MM.1S (cell line): ENCODE data around the gene NAALADL2.

Experiments used
- DNase-seq: peaks from one replicate; pipeline ENCODE4 v3.0.0-alpha.2; 2015
- H2AFZ ChIP-seq: fragments of 300-600 bp; sonication (generic); 2 replicates; pipeline ENCODE4 v1.6.0; 2016; ENCODE audit warnings: antibody characterized with exemption, low read length
- H3F3A ChIP-seq: fragments of 300-600 bp; sonication (generic); 2 replicates; pipeline ENCODE4 v1.6.1; 2016; ENCODE audit warnings: mild to moderate bottlenecking, antibody characterized with exemption, low read length, moderate library complexity, mixed read lengths; ENCODE audit not compliant: insufficient read depth
- H3K27ac ChIP-seq: fragments of 300-600 bp; sonication (generic); 2 replicates; pipeline ENCODE4 v1.5.1; 2016; ENCODE audit warnings: mild to moderate bottlenecking, low read length
- H3K27me3 ChIP-seq: fragments of 300-600 bp; sonication (generic); replicated peaks from 2 replicates; pipeline ENCODE4 v1.6.0; 2016; ENCODE audit warnings: low read length; ENCODE audit not compliant: insufficient read depth
- H3K36me3 ChIP-seq: fragments of 300-600 bp; sonication (generic); replicated peaks from 2 replicates; pipeline ENCODE4 v1.6.1; 2016; ENCODE audit warnings: mild to moderate bottlenecking, low read length, mixed read lengths; ENCODE audit not compliant: insufficient read depth
- H3K4me1 ChIP-seq: fragments of 300-600 bp; sonication (generic); 2 replicates; pipeline ENCODE4 v1.6.1; 2016; ENCODE audit warnings: low read length, mixed read lengths
- H3K4me2 ChIP-seq: fragments of 300-600 bp; sonication (generic); 2 replicates; pipeline ENCODE4 v1.6.0; 2016; ENCODE audit warnings: low read depth, low read length
- H3K4me3 ChIP-seq: fragments of 300-600 bp; sonication (generic); 2 replicates; pipeline ENCODE4 v1.5.1; 2016; ENCODE audit warnings: low read length, mixed read lengths
- H3K79me2 ChIP-seq: fragments of 300-600 bp; sonication (generic); 2 replicates; pipeline ENCODE4 v1.6.1; 2016; ENCODE audit warnings: mixed run types, low read length, mixed read lengths
- H3K9ac ChIP-seq: fragments of 300-600 bp; sonication (generic); 2 replicates; pipeline ENCODE4 v1.6.1; 2016; ENCODE audit warnings: low read length, mixed read lengths
- H3K9me2 ChIP-seq: fragments of 300-600 bp; sonication (generic); replicated peaks from 2 replicates; pipeline ENCODE4 v1.6.1; 2016; ENCODE audit warnings: mild to moderate bottlenecking, low read length, mixed read lengths; ENCODE audit not compliant: insufficient read depth
- H3K9me3 ChIP-seq: fragments of 300-600 bp; sonication (generic); replicated peaks from 2 replicates; pipeline ENCODE4 v1.6.1; 2016; ENCODE audit warnings: mild to moderate bottlenecking, low read length, mixed read lengths; ENCODE audit not compliant: insufficient read depth
- H4K20me1 ChIP-seq: fragments of 300-600 bp; sonication (generic); 2 replicates; pipeline ENCODE4 v1.6.1; 2016; ENCODE audit warnings: mild to moderate bottlenecking, low read length, moderate library complexity, mixed read lengths; ENCODE audit not compliant: insufficient read depth
- EZH2 ChIP-seq: fragments of 300-600 bp; sonication (generic); optimal IDR thresholded peaks from 2 replicates; pipeline ENCODE3; 2017; ENCODE audit warnings: low read depth, mild to moderate bottlenecking, antibody characterized with exemption, low read length, mixed read lengths
- EZH2phosphoT487 ChIP-seq: fragments of 300-600 bp; sonication (generic); IDR thresholded peaks from 2 replicates; pipeline ENCODE4 v1.6.1; 2018; ENCODE audit warnings: antibody characterized with exemption, low read length
- TF ChIP-seq, protein P1 (sequence below): fragments of 300-600 bp; sonication (generic); IDR thresholded peaks from 2 replicates; pipeline ENCODE4 v1.5.1; 2016; ENCODE audit warnings: antibody characterized with exemption, low read length, mixed read lengths

Gene NAALADL2

GRCh38 chr3:174882789-174883188, 23.7 kb downstream of the NAALADL2 start:
- Histone ChIP-seq H3F3A (no peaks in the 10 kb centered on the region), H3K27ac (no peak overlapping the region), H3K4me2 (no peak overlapping the region), H3K9ac (no peak overlapping the region), H4K20me1 (no peaks in the 10 kb centered on the region), H3K4me1 (no peaks in the 10 kb centered on the region), H3K4me3 (no peak overlapping the region), H3K79me2 (no peaks in the 10 kb centered on the region), H3K9me3 (no peaks in the 10 kb centered on the region), H3K36me3 (no peaks in the 10 kb centered on the region), H3K9me2 (no peaks in the 10 kb centered on the region), H3K27me3 (no peaks in the 10 kb centered on the region), H2AFZ (no peak overlapping the region)
- TF ChIP-seq, protein P1, sequence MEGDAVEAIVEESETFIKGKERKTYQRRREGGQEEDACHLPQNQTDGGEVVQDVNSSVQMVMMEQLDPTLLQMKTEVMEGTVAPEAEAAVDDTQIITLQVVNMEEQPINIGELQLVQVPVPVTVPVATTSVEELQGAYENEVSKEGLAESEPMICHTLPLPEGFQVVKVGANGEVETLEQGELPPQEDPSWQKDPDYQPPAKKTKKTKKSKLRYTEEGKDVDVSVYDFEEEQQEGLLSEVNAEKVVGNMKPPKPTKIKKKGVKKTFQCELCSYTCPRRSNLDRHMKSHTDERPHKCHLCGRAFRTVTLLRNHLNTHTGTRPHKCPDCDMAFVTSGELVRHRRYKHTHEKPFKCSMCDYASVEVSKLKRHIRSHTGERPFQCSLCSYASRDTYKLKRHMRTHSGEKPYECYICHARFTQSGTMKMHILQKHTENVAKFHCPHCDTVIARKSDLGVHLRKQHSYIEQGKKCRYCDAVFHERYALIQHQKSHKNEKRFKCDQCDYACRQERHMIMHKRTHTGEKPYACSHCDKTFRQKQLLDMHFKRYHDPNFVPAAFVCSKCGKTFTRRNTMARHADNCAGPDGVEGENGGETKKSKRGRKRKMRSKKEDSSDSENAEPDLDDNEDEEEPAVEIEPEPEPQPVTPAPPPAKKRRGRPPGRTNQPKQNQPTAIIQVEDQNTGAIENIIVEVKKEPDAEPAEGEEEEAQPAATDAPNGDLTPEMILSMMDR = no peak
- no peak for TF ChIP-seq EZH2
- TF ChIP-seq EZH2phosphoT487 = no peak
- no peak for DNase-seq

- H3K9me3 ChIP-seq = no peaks in the 10 kb centered on the region
- H3K9me2 ChIP-seq = no peaks in the 10 kb centered on the region
- H3K9ac ChIP-seq = no peak overlapping the region
- H3K4me1 ChIP-seq = no peaks in the 10 kb centered on the region
- no peak for DNase-seq
- no peaks in the 10 kb centered on the region for H3F3A ChIP-seq
- no peak overlapping the region for H3K4me2 ChIP-seq
- H3K27me3 ChIP-seq = no peaks in the 10 kb centered on the region
- H3K4me3 ChIP-seq = no peak overlapping the region
- no peaks in the 10 kb centered on the region for H3K79me2 ChIP-seq
- H2AFZ ChIP-seq = no peak overlapping the region
- no peaks in the 10 kb centered on the region for H4K20me1 ChIP-seq
- H3K36me3 ChIP-seq = no peaks in the 10 kb centered on the region
- TF ChIP-seq EZH2 (no peak), EZH2phosphoT487 (no peak)
- TF ChIP-seq, protein P1 = no peak
- H3K27ac ChIP-seq = no peak overlapping the region
These were observed 24.9 kb downstream of the NAALADL2 start for GRCh38 chr3:174883881-174884675.

GRCh38 chr3:174884776-174885568, 25.8 kb downstream of the NAALADL2 start:
- Histone ChIP-seq H3K79me2 (no peaks in the 10 kb centered on the region), H3K4me1 (no peaks in the 10 kb centered on the region), H3K9me2 (no peaks in the 10 kb centered on the region), H3K4me2 (no peak overlapping the region), H3F3A (no peaks in the 10 kb centered on the region), H4K20me1 (no peaks in the 10 kb centered on the region), H3K36me3 (no peaks in the 10 kb centered on the region), H2AFZ (no peak overlapping the region; the same call in 1 of the 2 replicates), H3K27me3 (no peaks in the 10 kb centered on the region), H3K9me3 (no peaks in the 10 kb centered on the region), H3K4me3 (no peak overlapping the region), H3K9ac (no peak overlapping the region), H3K27ac (no peak overlapping the region)
- DNase-seq = no peak
- no peak for TF ChIP-seq EZH2
- TF ChIP-seq, protein P1 = no peak
